ENCODE results near the gene CNNM4. TPM values are rescaled to one million over a fixed set of nuclear protein-coding genes. Genes with fewer than 3 reads are reported as not detected.

The CNNM4 gene
- total RNA-seq, 1 experiment from 2014 or later = 5.2 TPM

DNA sequence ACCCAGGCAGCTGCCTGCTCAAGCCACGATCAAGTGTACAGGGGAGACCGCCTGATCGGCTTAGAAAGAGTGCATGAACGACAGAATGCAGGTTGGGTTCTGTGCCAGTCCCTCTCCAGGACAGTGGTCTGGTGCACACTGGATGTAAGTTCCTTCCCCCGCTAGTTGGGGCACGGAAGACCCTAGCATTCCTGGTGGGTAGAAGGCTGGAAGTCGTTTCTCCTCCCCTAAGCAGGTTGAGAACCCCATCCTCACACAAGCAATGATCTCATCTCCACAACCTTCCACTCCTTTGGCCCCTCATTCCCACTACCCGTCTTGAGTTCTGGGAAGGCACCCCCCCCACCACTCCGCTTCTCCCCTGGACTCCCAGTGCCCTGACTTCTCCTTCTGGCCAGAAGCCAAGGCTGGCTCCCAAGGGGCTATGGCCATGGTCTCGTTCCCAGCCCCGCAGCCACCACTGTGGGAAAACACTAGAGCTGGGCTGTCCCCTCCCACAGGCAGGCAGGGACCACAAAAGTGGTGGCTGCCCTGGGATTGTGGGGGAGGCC, 98.5 kb downstream of the CNNM4 start:
- DNase-seq (ENCODE audit: low read depth) = no peak

DNA sequence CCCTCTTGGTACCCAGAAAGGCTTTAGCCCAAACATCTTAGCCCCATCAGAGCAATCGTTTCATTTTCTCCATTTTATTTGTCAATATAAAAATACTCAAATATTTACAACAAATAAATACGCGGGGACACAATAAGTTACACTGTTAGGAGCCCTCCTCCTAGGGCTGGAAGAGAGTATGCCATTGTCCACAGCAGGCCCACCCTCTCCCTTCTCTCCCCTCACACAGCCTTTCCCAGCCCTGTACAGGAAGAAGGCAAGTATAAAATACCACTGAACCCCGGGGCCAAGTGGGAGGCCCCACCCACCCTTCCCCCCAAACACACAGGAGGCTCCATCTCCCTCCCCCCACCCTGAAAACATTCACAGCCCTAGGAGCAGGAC, 99.0 kb downstream of the CNNM4 start:
- no peak for DNase-seq (ENCODE audit: low read depth)

DNA sequence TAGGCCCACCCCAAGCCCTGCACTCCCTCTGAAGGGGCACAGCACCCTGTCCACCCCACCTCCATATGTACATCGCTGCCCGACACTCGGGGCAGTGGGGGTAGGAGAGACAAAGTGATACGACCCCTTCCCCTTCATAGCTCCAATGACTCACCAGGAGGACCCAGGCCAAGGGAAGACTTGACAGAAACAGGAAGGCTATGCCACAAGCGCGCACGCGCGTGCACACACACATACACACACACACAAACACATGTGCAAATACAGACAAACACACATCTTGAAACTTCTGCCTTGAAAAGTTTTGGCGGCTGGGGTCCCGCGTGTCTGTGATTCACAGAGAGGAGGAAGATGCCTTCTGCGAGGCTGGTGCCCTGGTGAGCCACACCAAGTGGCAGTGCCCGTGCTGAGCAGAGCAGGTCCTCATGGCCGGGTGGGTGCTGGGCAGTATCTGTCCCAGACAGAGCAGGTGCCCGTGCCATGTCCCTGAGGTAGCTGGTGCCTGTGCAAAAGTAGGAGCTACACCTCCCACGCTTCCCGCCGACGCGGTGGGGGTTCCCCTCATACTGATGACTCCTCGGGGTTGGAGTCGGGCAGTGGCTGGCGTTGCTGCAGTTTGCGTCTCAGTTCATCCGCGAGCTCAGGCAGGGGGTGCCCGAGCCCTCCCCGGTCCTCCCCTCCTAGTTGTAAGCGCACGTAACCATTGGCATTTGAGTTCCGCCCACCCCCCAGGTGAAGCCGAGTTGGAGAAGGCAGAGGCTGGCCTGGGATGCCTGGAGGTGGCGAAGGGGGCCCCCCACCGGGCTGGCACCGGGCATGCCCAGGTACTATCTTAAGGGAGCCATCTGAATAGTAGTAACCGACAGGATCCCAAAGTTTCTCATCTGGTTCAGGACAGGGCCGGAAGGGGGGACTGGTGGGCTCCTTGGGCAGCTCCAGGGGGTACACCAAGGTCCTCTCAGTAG, 99.6 kb downstream of the CNNM4 start:
- DNase-seq (ENCODE audit: low read depth) = no peak

DNA sequence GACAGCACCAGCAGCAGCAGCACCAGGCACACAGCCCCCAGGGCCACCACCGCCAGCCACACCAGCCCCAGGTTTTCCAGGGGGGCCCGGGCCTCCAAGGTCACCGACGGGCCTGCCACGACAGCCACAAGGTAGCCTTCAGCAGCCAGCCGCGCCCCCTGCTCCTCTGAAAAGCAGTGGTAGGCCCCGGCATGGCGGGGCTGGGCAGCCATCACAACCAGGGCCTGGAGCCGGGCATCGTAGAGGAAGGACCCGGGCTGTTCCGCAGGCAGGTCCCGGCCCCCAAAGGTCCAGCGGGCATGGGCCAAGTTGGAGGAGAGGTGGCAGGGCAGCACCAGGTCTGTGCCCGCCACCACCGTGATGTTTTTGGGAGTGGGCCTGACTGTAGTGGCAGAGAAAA, 100.4 kb downstream of the CNNM4 start:
- DNase-seq (ENCODE audit: low read depth) = no peak

Other genes starting within 250 kb of the CNNM4 start
- 7.0 and 15.1 TPM in 2 replicates for gene ARID5A, start 224.2 kb upstream of the CNNM4 start, total RNA-seq (2014; rRNA removed; shearing (Covaris generic))
- 28.9 and 45.2 TPM in 2 replicates for gene KANSL3, start 122.6 kb upstream of the CNNM4 start, total RNA-seq (2014; rRNA removed; shearing (Covaris generic))
- gene FER1L5, start 118.1 kb upstream of the CNNM4 start, total RNA-seq (2014; rRNA removed; shearing (Covaris generic)) = 0.39 TPM in 1 of 2 replicates, not detected in the other
- gene LMAN2L, start 20.8 kb upstream of the CNNM4 start, total RNA-seq (2014; rRNA removed; shearing (Covaris generic)) = 53.1 and 65.3 TPM in 2 replicates
- 5.9 and 6.1 TPM in 2 replicates for gene CNNM3, start 55.4 kb downstream of the CNNM4 start, total RNA-seq (2014; rRNA removed; shearing (Covaris generic))
- 0.20 TPM in 1 of 2 replicates, not detected in the other for gene ANKRD23, start 83.1 kb downstream of the CNNM4 start, total RNA-seq (2014; rRNA removed; shearing (Covaris generic))
- gene ANKRD39, start 97.1 kb downstream of the CNNM4 start, total RNA-seq (2014; rRNA removed; shearing (Covaris generic)) = 7.2 and 11.9 TPM in 2 replicates
- gene SEMA4C, start 109.2 kb downstream of the CNNM4 start, total RNA-seq (2014; rRNA removed; shearing (Covaris generic)) = 6.5 and 14.2 TPM in 2 replicates
- not detected in 2 replicates for gene FAM178B, start 225.7 kb downstream of the CNNM4 start, total RNA-seq (2014; rRNA removed; shearing (Covaris generic))

Data from M059J (cell line).